Body of pancreas (tissue), 4 donors: ENCODE results near the gene CAPZB.

ENCODE experiments used
- POLR2A ChIP-seq, 3 donors: fragments of 450-650 bp; IDR thresholded peaks; one replicate each; pipeline ENCODE4 v1.6.1; 2016; ENCODE audit warnings: antibody characterized with exemption in 3 of 3, mild to moderate bottlenecking in 2 of 3
- TF ChIP-seq, protein P1 (sequence below), 7 experiments: fragments of 450-650 bp in 4 of 7; fragments of 200-600 bp in 3 of 7; sonication (generic) in 3 of 7; IDR thresholded peaks; one replicate each; pipeline ENCODE4 v1.5.1; 2016 to 2019; ENCODE audit warnings: antibody characterized with exemption in 7 of 7

DNA sequence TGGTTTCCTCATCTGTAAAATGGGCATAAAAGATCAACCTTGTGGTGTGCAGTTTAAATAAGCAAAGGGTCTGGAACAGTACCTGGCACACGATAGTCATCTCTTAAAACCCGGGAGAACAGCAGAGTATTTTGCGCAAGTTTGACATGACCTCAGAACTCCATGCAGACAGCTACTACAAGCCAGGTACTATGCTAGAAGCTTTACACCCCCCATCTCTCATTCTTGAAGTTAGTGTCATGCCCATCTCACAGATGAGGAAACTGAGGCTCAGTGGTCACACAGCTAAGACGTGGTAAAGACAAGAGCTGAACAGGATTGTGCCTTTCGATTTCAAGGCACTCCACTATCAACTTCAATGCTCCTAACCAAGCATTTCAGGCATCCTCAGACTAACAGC lies 78.7 kb downstream of the CAPZB start:
- TF ChIP-seq, protein P1, sequence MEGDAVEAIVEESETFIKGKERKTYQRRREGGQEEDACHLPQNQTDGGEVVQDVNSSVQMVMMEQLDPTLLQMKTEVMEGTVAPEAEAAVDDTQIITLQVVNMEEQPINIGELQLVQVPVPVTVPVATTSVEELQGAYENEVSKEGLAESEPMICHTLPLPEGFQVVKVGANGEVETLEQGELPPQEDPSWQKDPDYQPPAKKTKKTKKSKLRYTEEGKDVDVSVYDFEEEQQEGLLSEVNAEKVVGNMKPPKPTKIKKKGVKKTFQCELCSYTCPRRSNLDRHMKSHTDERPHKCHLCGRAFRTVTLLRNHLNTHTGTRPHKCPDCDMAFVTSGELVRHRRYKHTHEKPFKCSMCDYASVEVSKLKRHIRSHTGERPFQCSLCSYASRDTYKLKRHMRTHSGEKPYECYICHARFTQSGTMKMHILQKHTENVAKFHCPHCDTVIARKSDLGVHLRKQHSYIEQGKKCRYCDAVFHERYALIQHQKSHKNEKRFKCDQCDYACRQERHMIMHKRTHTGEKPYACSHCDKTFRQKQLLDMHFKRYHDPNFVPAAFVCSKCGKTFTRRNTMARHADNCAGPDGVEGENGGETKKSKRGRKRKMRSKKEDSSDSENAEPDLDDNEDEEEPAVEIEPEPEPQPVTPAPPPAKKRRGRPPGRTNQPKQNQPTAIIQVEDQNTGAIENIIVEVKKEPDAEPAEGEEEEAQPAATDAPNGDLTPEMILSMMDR (IDR thresholded peaks at IDR 0.05), result no peak
- TF ChIP-seq POLR2A (IDR thresholded peaks at IDR 0.05), result no peak
